NCI-H128 (cell line): Measurements from ENCODE around the gene NFKB2.

Experiments used
- DNase-seq: peaks from one replicate; lab custom pipeline; 2025; ENCODE audit not compliant: unreplicated experiment; lab: John Stamatoyannopoulos, UW

Gene NFKB2

DNA sequence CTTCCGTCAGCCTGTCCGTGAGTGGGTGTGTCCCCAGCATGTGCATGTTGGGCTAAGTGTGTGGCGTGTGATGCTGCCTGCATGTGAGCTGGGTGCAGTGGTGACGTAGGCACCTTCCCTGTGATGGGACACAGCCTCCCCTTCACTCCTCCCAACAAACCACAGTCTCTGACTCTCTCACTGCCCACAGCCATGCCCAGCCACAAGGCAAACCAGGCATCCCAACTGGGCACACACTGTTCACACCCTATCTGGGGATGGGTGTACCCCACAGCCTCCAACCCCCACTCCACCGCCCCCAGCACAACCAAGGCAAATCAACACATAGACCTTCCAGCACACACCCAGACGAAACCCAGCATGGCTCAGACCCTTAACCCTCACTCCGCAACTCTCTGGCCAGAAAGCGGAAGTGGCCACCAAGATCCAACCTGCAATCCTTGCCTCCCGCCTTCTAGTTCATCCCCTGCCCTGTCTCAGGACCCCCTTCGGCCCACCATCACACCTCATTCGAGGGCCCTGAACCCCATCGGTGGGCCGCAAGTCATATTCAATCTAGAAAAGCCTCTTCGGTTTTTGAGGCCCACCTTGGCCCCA lies 12.7 kb downstream of the NFKB2 start:
- DNase-seq, result no peak

DNA sequence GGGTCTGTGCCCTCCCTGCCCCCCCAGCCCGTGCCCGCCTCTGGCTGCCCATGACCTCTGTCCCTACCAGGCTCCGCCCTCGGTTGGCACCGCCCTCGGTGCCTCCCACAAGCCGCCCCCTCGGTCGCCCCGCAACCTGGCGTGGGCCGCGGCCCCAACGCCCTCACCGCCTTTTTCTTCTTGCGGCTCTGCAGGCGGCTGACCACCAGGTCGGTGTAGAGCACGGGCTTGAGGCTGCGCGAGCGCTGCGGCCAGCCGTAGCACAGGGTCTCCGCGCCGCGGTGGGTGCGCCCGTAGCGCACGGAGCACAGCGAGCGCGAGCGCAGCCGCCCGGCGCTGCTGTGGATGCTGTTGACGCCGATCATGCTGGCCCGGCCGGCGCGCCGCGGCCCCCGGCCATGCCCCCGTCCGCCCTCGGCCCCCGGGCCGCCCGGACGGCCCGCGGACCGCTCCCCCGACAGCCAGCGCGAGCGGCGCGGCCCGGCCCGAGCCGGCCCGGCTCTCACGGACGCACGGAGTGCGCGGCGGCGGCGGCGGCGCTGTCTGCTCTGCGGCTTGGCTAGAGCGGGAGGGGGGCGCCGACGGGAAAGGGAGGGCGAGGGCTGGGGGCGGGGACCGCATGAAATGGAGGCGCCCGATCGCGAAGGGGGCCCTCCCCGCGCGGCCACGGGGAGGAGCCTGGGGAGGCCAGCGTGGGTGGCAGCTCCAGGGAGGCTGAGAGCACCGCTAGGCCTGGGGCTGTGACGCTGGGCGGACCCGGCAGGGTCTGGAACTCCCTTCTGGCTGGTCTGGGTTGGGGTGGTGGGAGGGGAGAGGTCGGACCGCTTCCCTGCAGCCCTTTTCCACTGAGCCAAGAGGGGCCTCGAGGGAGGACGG lies 13.5 kb downstream of the NFKB2 start:
- DNase-seq, result no peak

DNA sequence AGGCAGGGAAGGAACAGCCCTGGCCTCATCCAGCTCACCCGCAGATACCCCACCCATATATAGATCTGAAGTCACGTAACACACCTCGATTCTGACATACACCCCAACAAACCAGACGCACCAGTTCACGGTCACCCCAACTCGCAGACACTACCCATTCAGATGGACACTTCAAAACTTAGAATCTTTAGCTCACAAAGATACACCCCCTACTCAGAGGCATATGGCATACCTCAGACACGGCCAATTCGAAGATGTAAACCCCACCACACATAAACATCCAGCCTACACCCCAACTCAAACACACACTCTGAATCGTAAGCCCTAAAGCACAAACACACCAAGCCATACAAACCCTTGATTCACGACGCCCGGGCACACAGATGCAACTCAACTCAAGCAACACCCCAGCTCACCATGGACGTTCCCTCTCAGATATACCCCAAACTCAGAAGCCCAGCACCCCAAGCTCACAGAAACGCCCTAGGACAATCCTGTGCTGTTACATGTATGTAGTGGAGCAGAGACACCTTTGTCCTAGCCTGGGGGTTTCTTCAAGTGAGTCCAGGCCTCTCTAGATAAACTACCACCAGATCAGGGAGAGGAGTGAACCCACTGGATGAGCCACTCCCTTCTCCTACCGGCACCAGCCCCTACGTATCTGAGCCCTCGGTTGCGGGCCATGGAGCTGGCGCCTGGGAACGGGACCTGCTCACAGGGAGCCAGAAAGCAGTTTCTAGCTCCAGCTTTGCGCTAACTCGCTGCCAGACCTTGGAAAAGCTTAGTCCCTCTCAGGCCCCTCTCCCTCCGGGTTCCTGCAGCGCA lies 14.3 kb downstream of the NFKB2 start:
- no peak for DNase-seq

DNA sequence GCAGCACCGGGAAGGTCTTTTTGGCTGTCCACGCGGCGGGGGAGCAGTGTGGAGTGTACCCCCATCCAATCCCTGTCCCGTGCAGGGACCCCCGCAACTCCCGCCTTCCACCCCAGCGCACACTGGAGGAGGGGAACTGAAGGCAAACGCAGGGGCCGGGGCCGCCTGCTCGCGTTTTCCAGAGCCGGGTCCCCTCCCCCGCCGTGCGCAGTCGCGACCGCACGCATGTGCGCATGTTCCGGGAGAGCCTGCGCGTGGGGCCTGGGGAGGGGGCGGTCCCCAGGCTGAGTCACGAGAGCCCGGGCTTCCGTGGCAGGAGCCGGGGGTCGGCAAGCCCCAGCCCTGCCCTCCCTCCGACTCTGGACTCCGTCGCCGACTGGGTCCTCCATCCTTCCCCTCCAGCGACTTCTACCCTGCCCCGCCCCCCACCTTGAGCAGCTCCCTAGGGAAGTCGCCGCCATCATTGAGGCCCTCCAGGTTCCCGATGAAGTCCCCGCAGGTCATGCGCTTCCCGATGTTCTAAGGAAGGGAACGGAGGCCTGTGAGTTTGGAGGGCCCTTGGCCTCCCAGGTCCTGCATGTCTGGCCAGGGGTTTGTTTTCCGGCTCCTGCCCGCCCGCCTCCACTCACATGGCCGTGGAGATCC lies 15.0 kb downstream of the NFKB2 start:
- no peak for DNase-seq

GRCh38 chr10:102411341-102412255 lies 16.1 kb downstream of the NFKB2 start:
- no peak for DNase-seq

GRCh38 chr10:102412293-102412692 lies 16.8 kb downstream of the NFKB2 start:
- DNase-seq, result no peak

DNA sequence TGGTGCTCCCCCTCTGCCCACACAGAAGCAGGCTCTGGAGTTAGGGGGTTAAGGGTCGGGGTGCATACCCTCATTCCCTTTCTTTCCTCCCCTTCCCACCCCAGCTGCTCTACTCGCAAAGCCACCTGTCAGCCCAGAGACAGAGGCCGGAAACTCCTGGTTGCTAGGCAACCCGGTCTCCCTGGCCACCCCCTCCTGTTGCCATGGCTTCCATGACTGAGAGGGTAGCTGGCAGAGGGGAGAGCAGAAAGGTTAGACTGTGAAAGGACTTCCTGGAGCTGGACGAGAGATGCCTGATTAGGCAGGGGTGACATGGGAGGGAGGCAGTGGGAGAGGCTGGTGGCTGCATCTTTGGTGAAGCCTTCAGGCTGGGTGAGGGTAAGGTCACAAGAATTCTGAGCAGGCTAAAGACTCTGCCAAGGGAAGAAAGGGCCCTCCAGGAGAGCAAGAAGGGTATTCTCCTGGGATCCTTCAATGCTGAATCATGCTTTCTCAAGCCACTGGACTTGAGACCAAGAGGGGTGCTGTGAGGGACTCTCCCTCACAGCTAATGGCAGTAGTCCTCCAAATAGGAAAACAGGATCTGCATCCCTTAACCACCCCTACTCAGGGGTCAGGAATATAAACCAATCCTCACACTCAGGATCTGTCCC lies 17.7 kb downstream of the NFKB2 start:
- peak; percentile 63 for DNase-seq

DNA sequence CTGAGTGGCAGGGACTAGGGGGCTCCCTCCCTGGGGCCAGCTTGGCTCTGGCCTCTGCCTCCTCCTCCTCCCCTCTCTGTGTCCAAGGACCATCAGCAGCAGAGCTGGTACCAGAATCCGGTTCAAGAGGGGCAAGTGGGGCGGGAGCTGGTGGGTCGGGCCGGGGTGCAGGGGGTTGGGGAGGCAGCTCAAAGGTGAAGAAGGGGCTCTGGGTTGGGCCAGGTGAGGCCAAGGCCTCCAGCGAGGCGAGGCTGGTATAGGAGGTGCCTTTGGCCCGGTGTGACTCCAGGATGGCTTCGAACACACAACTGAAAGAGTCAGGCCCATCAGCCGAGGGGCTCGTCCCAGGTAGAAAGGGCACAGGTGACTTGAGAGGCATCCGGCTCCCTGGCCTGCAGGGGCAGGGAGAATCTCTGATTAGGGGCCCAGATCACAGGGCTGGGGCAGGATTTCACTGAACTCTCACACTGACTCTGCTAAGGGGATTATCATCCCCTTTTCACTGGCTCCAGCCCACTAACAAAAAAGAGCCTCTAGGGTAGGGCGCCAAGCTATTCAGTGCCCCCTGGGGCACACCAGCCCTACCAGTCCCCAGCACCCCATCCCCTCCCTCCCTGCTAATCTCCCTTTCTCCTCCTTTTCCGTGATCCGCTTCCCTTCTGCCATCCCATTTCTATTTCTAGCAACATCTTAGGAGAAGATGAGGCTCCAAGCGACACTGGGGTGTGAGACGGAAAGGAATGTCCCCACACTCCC lies 18.5 kb downstream of the NFKB2 start:
- DNase-seq, result no peak

GRCh38 chr10:102414749-102415148 lies 19.2 kb downstream of the NFKB2 start:
- no peak for DNase-seq

- no peak for DNase-seq
Measured at GRCh38 chr10:102416283-102416682, 20.8 kb downstream of the NFKB2 start.

DNA sequence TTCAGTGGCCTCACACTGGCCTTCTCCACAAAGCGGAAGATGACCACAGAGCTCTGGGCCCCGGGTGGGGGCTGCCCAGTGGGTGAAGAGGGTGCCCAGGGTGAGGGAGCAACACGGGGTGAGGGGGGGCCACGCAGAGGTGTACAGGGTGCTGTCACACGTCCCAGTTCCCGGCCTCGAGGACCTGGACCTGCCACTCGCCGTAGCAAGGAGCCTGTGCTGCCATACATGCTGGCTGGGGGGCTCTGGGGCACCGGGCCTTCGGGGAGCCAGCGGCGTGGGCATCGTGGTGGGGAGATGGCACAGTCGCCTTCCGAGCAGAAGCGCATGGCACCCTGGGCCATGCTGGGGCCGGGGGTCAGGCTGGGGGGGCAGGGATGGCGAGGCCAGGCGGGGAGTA lies 21.2 kb downstream of the NFKB2 start:
- DNase-seq, result no peak

DNA sequence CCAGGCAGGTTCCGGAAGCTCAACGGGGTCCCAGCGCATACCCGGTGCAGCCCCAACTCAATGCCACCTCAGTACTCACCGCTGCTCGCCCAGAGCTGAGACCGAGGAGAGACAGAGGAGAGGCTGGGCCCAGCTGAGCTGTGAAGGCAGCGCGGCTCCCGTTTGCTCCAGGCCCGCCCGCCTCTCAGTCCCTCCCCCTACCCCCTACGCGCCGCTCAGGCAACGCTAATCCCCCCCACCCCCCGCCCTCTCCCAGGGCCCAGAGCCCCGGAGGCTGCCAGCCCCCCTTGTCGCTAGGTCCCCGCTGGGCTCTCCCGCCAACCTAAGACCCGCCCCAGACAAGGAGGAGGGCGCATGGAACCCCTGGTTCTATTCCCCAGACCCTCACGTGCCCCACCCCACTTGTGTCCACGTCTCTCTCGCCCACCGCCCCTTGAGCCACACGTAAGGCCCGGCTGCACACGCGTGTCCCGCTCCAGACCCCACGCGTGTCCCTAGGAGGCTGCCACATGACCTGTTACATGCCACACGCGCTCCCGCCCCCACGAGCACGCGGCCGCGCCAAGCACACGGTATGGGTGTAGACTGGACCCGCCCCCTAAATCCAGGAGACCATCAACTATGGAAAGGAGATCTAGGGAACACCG lies 23.2 kb downstream of the NFKB2 start, which contains the start of gene PSD:
Gene PSD, minus strand, starts transcription at position 164 of the 647 bp plus-strand sequence. CDS start 1,747 bp downstream, outside the sequence.
- DNase-seq, result peak; percentile 20

DNA sequence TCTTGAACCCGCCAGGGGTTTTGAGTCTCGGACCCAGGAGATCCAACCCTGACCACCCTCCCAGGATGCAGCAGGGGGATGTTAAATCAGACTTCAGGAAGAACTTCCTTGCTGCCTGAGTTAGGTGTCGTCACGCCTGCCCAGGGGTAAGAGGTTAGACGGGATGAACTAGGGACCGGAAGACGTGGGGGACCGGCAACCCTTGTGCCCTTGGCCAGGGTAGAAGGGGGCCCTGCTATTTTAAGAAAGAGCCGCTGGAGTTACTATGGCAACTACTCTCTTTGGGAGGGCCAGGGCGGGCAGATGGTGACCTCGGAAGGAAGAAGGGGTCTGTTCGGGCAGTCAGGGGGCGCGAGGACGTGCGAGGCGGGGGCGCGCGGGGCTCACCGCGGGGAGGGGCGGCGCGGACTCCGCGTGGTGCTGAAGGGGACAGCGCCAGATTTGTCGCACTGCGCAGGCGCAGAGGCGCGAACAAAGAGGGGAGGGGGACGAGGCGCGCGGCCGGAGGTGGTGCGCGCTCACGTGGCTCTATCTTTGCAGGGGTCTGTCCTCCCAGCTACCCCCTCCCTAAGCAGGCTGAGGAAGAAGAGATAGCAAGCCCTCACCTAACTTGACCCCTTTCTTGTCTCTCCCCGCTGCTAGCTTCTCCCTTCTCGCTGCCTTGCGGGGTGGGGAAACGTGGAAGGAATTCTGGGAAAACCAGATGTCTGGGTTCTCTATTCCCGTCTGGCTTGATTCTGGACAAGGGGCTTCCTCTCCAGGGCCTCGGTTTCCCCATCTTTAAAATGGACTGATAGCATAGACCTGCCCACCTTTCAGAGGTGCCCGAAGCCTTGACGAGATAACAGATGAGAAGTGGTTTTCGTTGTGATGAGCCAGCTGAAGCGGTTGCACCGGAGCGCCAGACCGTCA lies 24.0 kb downstream of the NFKB2 start:
- peak; percentile 45 for DNase-seq

DNA sequence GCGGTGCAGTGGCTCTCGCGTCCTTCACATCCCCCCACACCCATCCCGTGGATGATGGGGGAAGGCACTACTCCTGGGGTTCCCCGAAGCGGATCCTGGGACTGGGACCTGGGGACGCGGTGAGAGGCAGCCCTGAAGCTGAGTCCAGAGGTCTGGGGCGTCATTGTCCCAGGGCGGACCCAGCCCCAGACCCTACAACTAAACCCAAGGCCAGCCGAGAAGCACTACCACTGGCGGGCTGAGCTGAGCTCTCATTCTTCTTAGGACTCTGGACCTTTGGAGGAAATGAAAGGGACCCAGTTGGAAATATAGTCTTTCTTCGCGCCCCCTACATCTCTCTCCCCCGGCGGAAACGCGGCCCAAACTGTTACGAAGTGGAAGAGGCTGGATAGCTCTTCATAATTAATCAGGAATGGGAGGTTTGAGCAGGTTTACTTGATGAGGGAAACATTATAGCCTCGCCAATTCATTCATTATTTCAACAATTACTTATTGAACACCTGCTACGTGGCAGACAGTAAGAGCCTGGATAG lies 24.7 kb downstream of the NFKB2 start:
- no peak for DNase-seq

DNA sequence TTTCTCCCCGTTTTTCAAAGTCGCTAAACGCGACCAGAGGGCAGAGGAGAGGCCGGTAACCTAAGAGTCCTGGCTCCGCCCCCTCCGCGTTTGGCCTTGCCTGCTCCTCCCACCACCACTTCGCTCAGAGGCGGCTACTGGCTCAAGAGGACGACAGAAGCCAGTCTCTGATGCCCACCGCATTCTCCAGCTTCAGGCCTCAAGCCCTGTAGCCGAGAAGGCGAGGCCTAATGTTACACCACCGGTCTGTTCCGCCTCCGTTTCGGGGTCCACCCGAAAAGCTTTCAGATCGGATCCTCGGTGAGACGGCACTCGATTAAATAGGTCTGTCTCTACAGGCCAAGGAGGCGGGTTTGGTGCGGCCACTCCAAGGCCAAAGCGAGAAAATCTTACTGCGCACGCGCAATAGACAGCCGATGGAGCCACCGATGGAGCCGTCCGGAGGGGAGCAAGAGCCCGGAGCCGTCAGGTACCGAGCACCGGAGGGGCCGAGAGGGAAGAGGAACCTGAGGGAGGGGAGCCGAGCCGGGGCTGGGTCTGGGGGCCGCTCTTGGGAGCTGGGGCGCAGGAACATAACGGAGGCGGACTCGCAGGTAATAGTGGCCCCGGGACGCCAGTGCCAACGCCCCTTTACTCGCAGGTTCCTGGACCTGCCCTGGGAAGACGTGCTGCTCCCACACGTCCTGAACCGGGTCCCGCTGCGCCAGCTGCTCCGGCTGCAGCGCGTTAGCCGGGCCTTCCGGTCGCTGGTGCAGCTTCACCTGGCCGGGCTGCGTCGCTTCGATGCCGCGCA lies 25.4 kb downstream of the NFKB2 start, which contains the start of gene FBXL15:
Gene FBXL15, plus strand, starts transcription at position 123 of the 793 bp plus-strand sequence. Its CDS starts 294 bp downstream, at position 417.
- DNase-seq, result peak; percentile 96

DNA sequence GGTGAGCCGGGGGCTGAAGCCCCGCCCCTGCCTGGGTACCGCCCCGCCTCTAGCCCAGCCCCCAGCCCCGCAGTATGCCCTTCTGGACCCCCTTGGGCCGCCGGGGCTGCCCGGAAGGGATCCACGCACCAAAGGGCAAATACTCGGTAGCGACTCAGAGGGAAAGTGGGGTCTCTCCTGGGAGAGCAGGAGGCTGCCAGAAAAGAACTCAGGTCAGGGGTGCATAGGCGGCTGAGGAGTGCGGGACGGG lies 25.9 kb downstream of the NFKB2 start:
- no peak for DNase-seq
